HG03571 (cell line): ENCODE results near the gene DISC1.
"Not testable (repeated sequence)": the region's sequence is repeated elsewhere in the genome, so short reads cannot be mapped to it uniquely, and the experiment has no call there.

ENCODE experiments used
- ATAC-seq: cut with Tn5 transposase; IDR thresholded peaks from one replicate; pipeline ENCODE4 v1.9.1; 2021; ENCODE audit not compliant: unreplicated experiment

DISC1 gene

GRCh38 chr1:231666937-231667608, 40.5 kb downstream of the DISC1 start:
- ATAC-seq, result no peak

GRCh38 chr1:231667896-231668506, 41.4 kb downstream of the DISC1 start:
- ATAC-seq, result no peak

- no peak for ATAC-seq
Observed at GRCh38 chr1:231668826-231669225, 42.2 kb downstream of the DISC1 start.

GRCh38 chr1:231669864-231670621, 43.5 kb downstream of the DISC1 start:
- ATAC-seq, result not testable (repeated sequence)

- no peak for ATAC-seq
Observed at GRCh38 chr1:231670755-231671154, 44.2 kb downstream of the DISC1 start.

- ATAC-seq, result no peak
Observed at GRCh38 chr1:231674575-231674974, 48.0 kb downstream of the DISC1 start.

- no peak for ATAC-seq
Observed at GRCh38 chr1:231676487-231676886, 49.9 kb downstream of the DISC1 start.

- no peak for ATAC-seq
Observed at GRCh38 chr1:231677442-231677841, 50.9 kb downstream of the DISC1 start.

GRCh38 chr1:231678011-231678432, 51.4 kb downstream of the DISC1 start:
- ATAC-seq, result no peak

GRCh38 chr1:231679109-231679508, 52.5 kb downstream of the DISC1 start:
- no peak for ATAC-seq

- ATAC-seq, result no peak
Observed at GRCh38 chr1:231681006-231681405, 54.4 kb downstream of the DISC1 start.

GRCh38 chr1:231682779-231683178, 56.2 kb downstream of the DISC1 start:
- ATAC-seq, result no peak

- no peak for ATAC-seq
Observed at GRCh38 chr1:231683439-231684165, 57.0 kb downstream of the DISC1 start.

- no peak for ATAC-seq
Observed at GRCh38 chr1:231684356-231685244, 58.0 kb downstream of the DISC1 start.

GRCh38 chr1:231686384-231686783, 59.8 kb downstream of the DISC1 start:
- ATAC-seq, result no peak

- ATAC-seq, result no peak
Observed at GRCh38 chr1:231688989-231689388, 62.4 kb downstream of the DISC1 start.

GRCh38 chr1:231690059-231690458, 63.5 kb downstream of the DISC1 start:
- no peak for ATAC-seq

GRCh38 chr1:231691618-231692259, 65.1 kb downstream of the DISC1 start:
- no peak for ATAC-seq

GRCh38 chr1:231693361-231694074, 66.9 kb downstream of the DISC1 start:
- ATAC-seq, result no peak
